Measurements from ENCODE around the gene ERC1. TPM values are rescaled to one million over a fixed set of nuclear protein-coding genes. Genes with fewer than 3 reads are reported as not detected.
A peak's percentile ranks its signal among the peaks of the same experiment; 100 is the strongest.

ERC1 gene
- total and polyA plus RNA-seq, 2 donors from 2014 or later = 5.1 to 68.3 TPM

DNA sequence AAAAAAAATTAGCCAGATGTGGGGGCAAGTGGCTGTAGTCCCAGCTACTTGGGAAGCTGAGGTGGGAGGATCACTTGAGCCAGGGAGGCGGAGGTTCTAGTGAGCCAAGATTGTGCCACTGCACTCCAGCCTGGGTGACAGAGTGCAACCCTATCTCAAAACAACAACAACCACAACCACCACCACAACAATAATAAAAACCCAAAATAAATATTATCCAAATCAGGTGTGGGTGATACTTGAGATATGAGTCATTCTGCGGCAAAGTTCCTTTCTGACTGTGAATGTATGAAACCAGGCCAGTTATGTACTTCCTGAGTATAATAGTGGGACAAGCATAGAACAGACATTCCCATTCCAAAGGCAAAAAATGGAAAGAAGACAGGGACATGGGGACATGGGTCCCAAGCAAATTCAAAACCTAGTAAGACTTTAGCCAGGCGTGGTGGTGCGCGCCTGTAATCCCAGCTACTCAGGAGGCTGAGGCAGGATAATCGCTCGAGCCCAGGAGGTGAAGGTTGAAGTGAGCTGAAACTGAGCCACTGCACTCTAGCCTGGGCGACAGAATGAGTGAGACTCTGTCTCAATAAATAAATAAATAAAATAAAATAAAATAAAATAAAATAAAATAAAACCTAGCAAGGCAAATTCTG is 9.7 kb upstream of the ERC1 start:
- no peaks in the 10 kb centered on the region for H3K4me1 ChIP-seq (ENCODE audit: control insufficient read depth in 2 of 3, insufficient read depth in 2 of 3, low read depth in 1 of 3, low read length in 3 of 3)
- no peak overlapping the region for H3K27ac ChIP-seq (ENCODE audit: low read depth in 2 of 2, low read length in 2 of 2)
- no peak overlapping the region for H3K9ac ChIP-seq (ENCODE audit: low read length in 3 of 3)
- no peaks in the 10 kb centered on the region for H3K27me3 ChIP-seq (ENCODE audit: control insufficient read depth, insufficient read depth, low read length)
- TF ChIP-seq, protein P1, sequence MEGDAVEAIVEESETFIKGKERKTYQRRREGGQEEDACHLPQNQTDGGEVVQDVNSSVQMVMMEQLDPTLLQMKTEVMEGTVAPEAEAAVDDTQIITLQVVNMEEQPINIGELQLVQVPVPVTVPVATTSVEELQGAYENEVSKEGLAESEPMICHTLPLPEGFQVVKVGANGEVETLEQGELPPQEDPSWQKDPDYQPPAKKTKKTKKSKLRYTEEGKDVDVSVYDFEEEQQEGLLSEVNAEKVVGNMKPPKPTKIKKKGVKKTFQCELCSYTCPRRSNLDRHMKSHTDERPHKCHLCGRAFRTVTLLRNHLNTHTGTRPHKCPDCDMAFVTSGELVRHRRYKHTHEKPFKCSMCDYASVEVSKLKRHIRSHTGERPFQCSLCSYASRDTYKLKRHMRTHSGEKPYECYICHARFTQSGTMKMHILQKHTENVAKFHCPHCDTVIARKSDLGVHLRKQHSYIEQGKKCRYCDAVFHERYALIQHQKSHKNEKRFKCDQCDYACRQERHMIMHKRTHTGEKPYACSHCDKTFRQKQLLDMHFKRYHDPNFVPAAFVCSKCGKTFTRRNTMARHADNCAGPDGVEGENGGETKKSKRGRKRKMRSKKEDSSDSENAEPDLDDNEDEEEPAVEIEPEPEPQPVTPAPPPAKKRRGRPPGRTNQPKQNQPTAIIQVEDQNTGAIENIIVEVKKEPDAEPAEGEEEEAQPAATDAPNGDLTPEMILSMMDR (IDR thresholded peaks at IDR 0.05; ENCODE audit: borderline replicate concordance, extremely low read depth, insufficient read depth) = no peak
- no peak for FAIRE-seq
- intact Hi-C loops (cut with DNase I) = no loop called here
- DNase-seq = no peak
- no peaks in the 10 kb centered on the region for H3K36me3 ChIP-seq (ENCODE audit: control insufficient read depth in 2 of 3, insufficient read depth in 3 of 3, low read length in 3 of 3)
- no peaks in the 10 kb centered on the region for H3K9me3 ChIP-seq (ENCODE audit: control insufficient read depth in 2 of 3, insufficient read depth in 1 of 3, low read length in 3 of 3)
- no peak overlapping the region for H3K4me3 ChIP-seq (ENCODE audit: low read length in 3 of 3)

DNA sequence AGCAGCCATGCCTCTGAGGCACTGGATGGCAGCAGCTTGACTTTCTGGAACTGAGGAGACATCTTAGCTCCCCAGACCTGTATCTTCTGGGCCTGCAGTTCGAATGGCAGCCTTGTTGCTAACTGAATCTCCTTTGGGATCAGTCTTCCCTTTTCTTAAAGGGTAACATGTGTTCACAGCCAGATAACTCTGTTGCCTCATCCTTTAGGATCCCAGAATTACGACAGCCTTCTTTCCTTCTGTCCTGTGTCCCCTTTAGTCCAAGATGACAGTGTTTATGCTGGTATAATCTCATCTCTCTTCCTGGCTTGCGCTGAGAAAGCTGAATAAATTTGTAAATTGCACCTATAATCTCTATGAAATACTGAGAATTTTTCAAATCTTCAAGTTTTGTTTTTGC is 9.1 kb upstream of the ERC1 start:
- no peaks in the 10 kb centered on the region for H3K36me3 ChIP-seq (ENCODE audit: control insufficient read depth in 2 of 3, insufficient read depth in 3 of 3, low read length in 3 of 3)
- H3K9ac ChIP-seq (ENCODE audit: low read length in 3 of 3) = no peak overlapping the region
- H3K27me3 ChIP-seq (ENCODE audit: control insufficient read depth, insufficient read depth, low read length) = no peaks in the 10 kb centered on the region
- H3K4me3 ChIP-seq (ENCODE audit: low read length in 3 of 3) = no peak overlapping the region
- DNase-seq = no peak
- TF ChIP-seq, protein P1 (IDR thresholded peaks at IDR 0.05; ENCODE audit: borderline replicate concordance, extremely low read depth, insufficient read depth) = no peak
- intact Hi-C loops (cut with DNase I) = no loop called here
- no peaks in the 10 kb centered on the region for H3K4me1 ChIP-seq (ENCODE audit: control insufficient read depth in 2 of 3, insufficient read depth in 2 of 3, low read depth in 1 of 3, low read length in 3 of 3)
- no peaks in the 10 kb centered on the region for H3K9me3 ChIP-seq (ENCODE audit: control insufficient read depth in 2 of 3, insufficient read depth in 1 of 3, low read length in 3 of 3)
- no peak for FAIRE-seq
- no peak overlapping the region for H3K27ac ChIP-seq (ENCODE audit: low read depth in 2 of 2, low read length in 2 of 2)

DNA sequence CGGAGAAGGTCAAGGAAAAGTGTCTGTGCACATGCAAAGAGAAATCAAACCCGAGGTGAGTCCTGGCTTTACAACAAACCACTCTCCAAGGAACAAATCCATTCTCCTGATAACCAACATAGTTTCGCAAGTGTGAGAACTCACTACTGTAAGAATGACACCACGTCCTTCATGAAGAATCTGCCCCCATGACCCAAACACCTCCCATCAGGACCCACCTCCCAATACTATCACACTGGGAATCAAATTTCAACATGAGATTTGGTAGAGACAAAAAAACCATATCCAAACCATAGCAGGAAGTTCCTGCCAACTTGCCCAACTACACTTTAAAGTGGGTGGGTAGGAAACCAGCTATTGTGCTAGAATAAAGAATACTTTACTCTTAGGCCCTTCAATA is 2.4 kb upstream of the ERC1 start:
- Histone ChIP-seq H3K36me3 (ENCODE audit: control insufficient read depth in 2 of 3, insufficient read depth in 3 of 3, low read length in 3 of 3) (no peaks in the 10 kb centered on the region), H3K4me3 (ENCODE audit: low read length in 3 of 3) (no peak overlapping the region), H3K27ac (ENCODE audit: low read depth in 2 of 2, low read length in 2 of 2) (no peak overlapping the region), H3K27me3 (ENCODE audit: control insufficient read depth, insufficient read depth, low read length) (no peaks in the 10 kb centered on the region), H3K9me3 (ENCODE audit: control insufficient read depth in 2 of 3, insufficient read depth in 1 of 3, low read length in 3 of 3) (no peaks in the 10 kb centered on the region), H3K9ac (ENCODE audit: low read length in 3 of 3) (peak overlapping the region in 1 of 3 donors; percentile 22), H3K4me1 (ENCODE audit: control insufficient read depth in 2 of 3, insufficient read depth in 2 of 3, low read depth in 1 of 3, low read length in 3 of 3) (peaks cover 4 to 11% (median 10%) of the 10 kb centered on the region in 3 donors)
- TF ChIP-seq, protein P1 (IDR thresholded peaks at IDR 0.05; ENCODE audit: borderline replicate concordance, extremely low read depth, insufficient read depth) = no peak
- intact Hi-C loops (cut with DNase I) = no loop called here
- DNase-seq (no peak), FAIRE-seq (no peak)

DNA sequence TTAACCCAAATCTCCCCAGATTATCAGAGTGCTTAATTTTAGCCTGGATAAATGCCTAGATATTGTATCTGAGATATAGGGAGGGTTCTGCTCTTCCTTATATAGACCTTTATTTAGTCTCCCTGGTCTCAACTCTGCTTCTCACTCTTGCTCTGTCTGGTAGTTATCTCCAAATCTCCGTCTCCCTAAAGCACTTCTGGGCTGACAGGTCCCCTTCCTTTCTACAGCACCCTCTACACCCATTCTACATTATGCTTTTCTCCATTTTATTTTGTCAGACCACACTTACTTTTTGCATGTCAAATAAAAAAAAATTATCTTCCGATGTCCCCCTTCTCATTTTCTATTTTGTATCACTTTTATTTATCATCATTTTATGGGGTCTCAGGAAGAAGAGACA is 2.0 kb upstream of the ERC1 start:
- no peaks in the 10 kb centered on the region for H3K9me3 ChIP-seq (ENCODE audit: control insufficient read depth in 2 of 3, insufficient read depth in 1 of 3, low read length in 3 of 3)
- DNase-seq = no peak
- H3K27ac ChIP-seq (ENCODE audit: low read depth in 2 of 2, low read length in 2 of 2) = no peak overlapping the region
- TF ChIP-seq, protein P1 (IDR thresholded peaks at IDR 0.05; ENCODE audit: borderline replicate concordance, extremely low read depth, insufficient read depth) = no peak
- intact Hi-C loops (cut with DNase I) = no loop called here
- H3K4me3 ChIP-seq (ENCODE audit: low read length in 3 of 3) = peak overlapping the region in 1 of 3 donors; percentile 83
- no peaks in the 10 kb centered on the region for H3K36me3 ChIP-seq (ENCODE audit: control insufficient read depth in 2 of 3, insufficient read depth in 3 of 3, low read length in 3 of 3)
- H3K4me1 ChIP-seq (ENCODE audit: control insufficient read depth in 2 of 3, insufficient read depth in 2 of 3, low read depth in 1 of 3, low read length in 3 of 3) = peaks cover 4 to 11% (median 10%) of the 10 kb centered on the region in 3 donors
- no peaks in the 10 kb centered on the region for H3K27me3 ChIP-seq (ENCODE audit: control insufficient read depth, insufficient read depth, low read length)
- H3K9ac ChIP-seq (ENCODE audit: low read length in 3 of 3) = peak overlapping the region in 1 of 3 donors; percentile 22
- no peak for FAIRE-seq

All from kidney (tissue), 14 donors.